K562 (cell line): ENCODE results near the gene MAN1A1. TPM values are rescaled to one million over a fixed set of nuclear protein-coding genes. Genes with fewer than 3 reads are reported as not detected.

Experiments
- ATAC-seq: fragments of 200-7000 bp; cut with Tn5 transposase; 3 replicates; pipeline ENCODE4 v1.9.1; 2020; ENCODE audit warnings: moderate library complexity
- BruUV-seq: library from RNA; stranded (reverse); fragments of 400-500 nt; replicated peaks from 2 replicates; lab custom pipeline; 2021; lab: Mats Ljungman, UMichigan
- CTCF ChIA-PET: fragments of 300-600 bp; formaldehyde crosslinking; extraction: SDS; loops from one replicate; lab custom pipeline; 2021; ENCODE audit warnings: low intra/inter-chr PET ratio; lab: Yijun Ruan, JAX
- POLR2A ChIA-PET: fragments of 300-600, 350-650 bp; sonication (Branson Sonifier 250); formaldehyde crosslinking; extraction: SDS; loops from one replicate; lab custom pipeline; 2021; ENCODE audit warnings: antibody characterized with exemption, inconsistent platforms; lab: Yijun Ruan, JAX
- DNase-seq, 4 experiments: peaks; one replicate each; pipeline versions ENCODE4 v3.0.0 to v3.0.0-alpha.2; 2011 to 2018; ENCODE audit warnings: low spot score in 3 of 4, mixed read lengths in 3 of 4; ENCODE audit errors: extremely low read depth in 1 of 4
- FAIRE-seq: peaks from 2 replicates; lab custom pipeline; 2011; peaks lifted over from hg19 to GRCh38; lab: Jason Lieb, UNC
- H2AFZ ChIP-seq: 2 replicates; pipeline ENCODE4 v1.6.0; 2011; ENCODE audit warnings: low read depth, low read length, control low read depth, inconsistent platforms
- H3K27ac ChIP-seq: fragments of 200-600 bp; 3 replicates; pipeline ENCODE4 v1.8.0; 2011; ENCODE audit warnings: low read depth, mild to moderate bottlenecking, control low read depth, inconsistent platforms, low read length, moderate library complexity, mixed read lengths; ENCODE audit errors: extremely low read depth
- H3K27me3 ChIP-seq, 2 experiments: fragments of 300-600 bp in 1 of 2; 2 replicates in 1 of 2; 3 replicates in 1 of 2; pipeline versions ENCODE4 v1.6.0 to v1.8.0; 2011; ENCODE audit warnings: inconsistent platforms in 2 of 2, low read length in 2 of 2, mild to moderate bottlenecking in 1 of 2, mixed read lengths in 1 of 2, moderate library complexity in 1 of 2; ENCODE audit not compliant: control insufficient read depth in 2 of 2, insufficient read depth in 2 of 2
- H3K36me3 ChIP-seq: fragments of 300-600 bp; 3 replicates; pipeline ENCODE4 v1.8.0; 2011; ENCODE audit warnings: mild to moderate bottlenecking, low read length, inconsistent platforms; ENCODE audit not compliant: control insufficient read depth, insufficient read depth
- H3K4me1 ChIP-seq, 2 experiments: fragments of 200-600 bp in 1 of 2; replicated peaks in 1 of 2; 2 replicates in 1 of 2; 3 replicates in 1 of 2; pipeline versions ENCODE4 v1.5.1 to v1.8.0; 2011; ENCODE audit warnings: inconsistent platforms in 2 of 2, low read length in 2 of 2, mild to moderate bottlenecking in 1 of 2, mixed read lengths in 1 of 2, moderate library complexity in 1 of 2; ENCODE audit not compliant: control insufficient read depth in 2 of 2, insufficient read depth in 2 of 2
- H3K4me2 ChIP-seq: 2 replicates; pipeline ENCODE4 v1.6.1; 2011; ENCODE audit warnings: low read length, control low read depth, inconsistent platforms, mixed read lengths; ENCODE audit not compliant: insufficient read depth
- H3K4me3 ChIP-seq: fragments of 200-600 bp; sonication (generic), shearing (Covaris generic); 2 replicates; pipeline ENCODE4 v1.5.1; 2016; ENCODE audit warnings: control low read depth, inconsistent platforms
- H3K79me2 ChIP-seq: fragments of 200-600 bp; 3 replicates; pipeline ENCODE4 v1.8.0; 2011; ENCODE audit warnings: low read length, inconsistent platforms; ENCODE audit not compliant: control insufficient read depth, insufficient read depth
- H3K9ac ChIP-seq, 2 experiments: 2 replicates each; pipeline versions ENCODE4 v1.6.0 to v1.6.1; 2011; ENCODE audit warnings: low read depth in 2 of 2, low read length in 2 of 2, control low read depth in 1 of 2, inconsistent platforms in 1 of 2, mild to moderate bottlenecking in 1 of 2, mixed read lengths in 1 of 2; ENCODE audit not compliant: insufficient read depth in 1 of 2
- H3K9me1 ChIP-seq: one replicate; pipeline ENCODE4 v1.6.0; 2011; ENCODE audit warnings: inconsistent platforms, mild to moderate bottlenecking, low read length, moderate library complexity; ENCODE audit not compliant: control insufficient read depth, insufficient read depth
- H3K9me3 ChIP-seq: replicated peaks from 2 replicates; pipeline ENCODE4 v1.5.1; 2011; ENCODE audit warnings: low read depth, low read length, inconsistent platforms; ENCODE audit not compliant: control insufficient read depth, insufficient read depth
- H4K20me1 ChIP-seq: replicated peaks from 2 replicates; pipeline ENCODE4 v1.6.1; 2011; ENCODE audit warnings: low read length, inconsistent platforms, mixed read lengths; ENCODE audit not compliant: control insufficient read depth, insufficient read depth
- BRF2 ChIP-seq: IDR thresholded peaks from 3 replicates; pipeline ENCODE4 v1.6.1; 2011; ENCODE audit warnings: borderline replicate concordance, mild to moderate bottlenecking; ENCODE audit not compliant: insufficient read length, insufficient read depth
- ERF ChIP-seq: fragments of 450-650 bp; formaldehyde crosslinking; IDR thresholded peaks from 2 replicates; pipeline ENCODE4 v1.4.0; 2020; ENCODE audit warnings: mild to moderate bottlenecking, mixed read lengths
- FOSL1 ChIP-seq: fragments of 200-800 bp; sonication (Bioruptor generic); conservative IDR thresholded peaks from 2 replicates; pipeline ENCODE4 v1.6.1; 2016; ENCODE audit warnings: missing genetic modification characterization, missing compliant biosample characterization
- IRF2 ChIP-seq: sonication (generic); formaldehyde crosslinking; IDR thresholded peaks from 2 replicates; pipeline ENCODE4 v1.8.1; 2022; ENCODE audit warnings: mild to moderate bottlenecking, missing genetic modification reagents
- POLR2G ChIP-seq: fragments of 200-400 bp; formaldehyde crosslinking; IDR thresholded peaks from 2 replicates; pipeline ENCODE4 v1.6.1; 2017; ENCODE audit warnings: low read depth, mild to moderate bottlenecking, antibody characterized with exemption, low read length, moderate library complexity
- SIN3B ChIP-seq: fragments of 450-650 bp; IDR thresholded peaks from 2 replicates; pipeline ENCODE4 v1.6.1; 2017; ENCODE audit warnings: low read depth, mild to moderate bottlenecking, moderate library complexity
- TSC22D4 ChIP-seq: fragments of 450-650 bp; IDR thresholded peaks from 2 replicates; pipeline ENCODE4 v1.6.1; 2016; ENCODE audit warnings: missing genetic modification characterization, missing biosample characterization, control low read depth
- ZNF395 ChIP-seq: fragments of 200-800 bp; sonication (Bioruptor generic); IDR thresholded peaks from 2 replicates; pipeline ENCODE4 v1.6.1; 2017; ENCODE audit warnings: missing genetic modification characterization, missing compliant biosample characterization
- ZNF586 ChIP-seq: fragments of 450-650 bp; formaldehyde crosslinking; conservative IDR thresholded peaks from 2 replicates; pipeline ENCODE4 v1.4.0; 2020; ENCODE audit warnings: mild to moderate bottlenecking, moderate library complexity
- ZNF780A ChIP-seq: fragments of 250-450 bp; sonication (Bioruptor Pico); IDR thresholded peaks from 2 replicates; pipeline ENCODE4 v1.5.0; 2021; ENCODE audit warnings: mild to moderate bottlenecking
- ZSCAN32 ChIP-seq: fragments of 450-650 bp; formaldehyde crosslinking; IDR thresholded peaks from 2 replicates; pipeline ENCODE4 v1.4.0; 2020; ENCODE audit warnings: mild to moderate bottlenecking, moderate library complexity
- WGBS: fragments of 100-300 bp; shearing (Covaris generic); methylation state at CpG from one replicate; pipeline ENCODE4 v1.1.6; 2016; ENCODE audit warnings: low coverage, mixed read lengths; ENCODE audit not compliant: insufficient coverage; ENCODE audit errors: missing lambda C conversion rate; 5-methylcytosine and 5-hydroxymethylcytosine counted together
- in situ Hi-C: fragments of 300-500 bp; cut with MboI; formaldehyde crosslinking; loops from 4 replicates; pipeline ENCODE4 v1.15.0; 2018; ENCODE audit warnings: inconsistent platforms, mixed read lengths
- intact Hi-C: fragments of 100-400 bp; cut with micrococcal nuclease; formaldehyde crosslinking; loops from 2 replicates; pipeline ENCODE4 v1.14.2; 2022
- polyA plus RNA-seq, 8 experiments: library from polyadenylated mRNA; depleted of rRNA in 4 of 8; stranded (reverse) in 5 of 8; unstranded in 3 of 8; fragments of >200 nt; fragmentation: Nextera tagmentation in 2 of 8; fragmentation: Illumina TruSeq in 1 of 8; extraction: Ambion mirVana in 2 of 8; extraction: Trizol in 1 of 8; gene quantifications; 2 replicates each; pipeline versions ENCODE4 v1.2.1 to v1.2.3, GENCODE V29; 2011 to 2014; ENCODE audit warnings: inconsistent platforms in 1 of 8, missing spikeins in 1 of 8
- total RNA-seq, 7 experiments: library from RNA; depleted of rRNA in 6 of 7; stranded (reverse); fragments of >200 nt in 6 of 7; fragmentation: Illumina TruSeq in 2 of 7; extraction: Trizol in 2 of 7; gene quantifications; 2 replicates each; pipeline versions ENCODE4 v1.2.1 to v1.2.3, GENCODE V29; 2011 to 2021; ENCODE audit warnings: low replicate concordance in 1 of 7
- TF ChIP-seq, protein P1 (sequence below): fragments of 450-650 bp; IDR thresholded peaks from 2 replicates; pipeline ENCODE4 v1.6.1; 2016; ENCODE audit warnings: missing biosample characterization, missing genetic modification characterization

The MAN1A1 gene
- total and polyA plus RNA-seq, 9 of the 15 experiments (the other 6 are each of a cell fraction or from before 2014, with no cell fraction given): 24.5 to 78.4 (median 59.7) TPM

DNA sequence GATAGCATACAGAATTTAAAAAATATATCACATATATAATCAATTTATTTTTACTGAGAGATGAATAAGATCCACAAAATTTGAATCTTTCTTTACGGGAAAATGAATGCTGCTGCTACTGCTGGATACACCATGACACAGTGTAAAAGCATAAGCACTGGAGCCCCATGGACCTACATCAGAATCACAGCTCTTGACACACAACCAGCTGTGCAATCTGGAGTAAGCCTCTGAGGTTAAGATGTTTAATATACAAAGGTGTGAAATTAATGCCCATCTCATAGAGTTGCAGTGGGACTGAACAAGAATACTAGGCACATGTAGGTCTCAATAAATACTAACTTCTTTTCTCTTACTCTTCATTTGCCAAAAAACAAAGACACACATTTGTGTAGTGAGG, 48.1 kb downstream of the MAN1A1 start (continued):
- no peak for TF ChIP-seq FOSL1 (tag)
- TF ChIP-seq SIN3B: no peak
- no peak for TF ChIP-seq ZNF395 (CRISPR knock-in tag)
- no peak for TF ChIP-seq ZSCAN32
- no peak for TF ChIP-seq TSC22D4 (tag)
- TF ChIP-seq, protein P1, sequence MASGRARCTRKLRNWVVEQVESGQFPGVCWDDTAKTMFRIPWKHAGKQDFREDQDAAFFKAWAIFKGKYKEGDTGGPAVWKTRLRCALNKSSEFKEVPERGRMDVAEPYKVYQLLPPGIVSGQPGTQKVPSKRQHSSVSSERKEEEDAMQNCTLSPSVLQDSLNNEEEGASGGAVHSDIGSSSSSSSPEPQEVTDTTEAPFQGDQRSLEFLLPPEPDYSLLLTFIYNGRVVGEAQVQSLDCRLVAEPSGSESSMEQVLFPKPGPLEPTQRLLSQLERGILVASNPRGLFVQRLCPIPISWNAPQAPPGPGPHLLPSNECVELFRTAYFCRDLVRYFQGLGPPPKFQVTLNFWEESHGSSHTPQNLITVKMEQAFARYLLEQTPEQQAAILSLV: no peak
- TF ChIP-seq, all 486 proteins: peak for 0

DNA sequence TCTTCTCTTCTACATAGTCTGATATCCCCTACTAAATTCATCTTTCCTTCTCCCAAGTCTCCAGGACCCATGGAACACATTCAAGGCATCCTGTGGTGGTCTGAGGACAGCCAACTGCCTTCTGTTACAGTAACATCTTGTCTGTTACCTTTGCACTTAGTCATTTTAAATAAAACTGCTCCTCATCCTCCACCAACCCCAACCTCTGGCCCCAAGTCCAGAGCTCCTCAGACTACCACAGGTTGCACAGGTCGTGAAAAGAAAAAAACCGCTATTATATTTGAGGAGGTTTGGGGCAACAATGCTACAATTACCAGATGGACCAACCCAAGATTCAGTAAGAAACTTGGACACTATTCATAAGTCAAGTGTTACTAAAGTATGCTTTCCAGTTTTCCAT, 49.9 kb downstream of the MAN1A1 start:
- H3K4me1 ChIP-seq: peaks cover 4 to 17% of the 10 kb centered on the region in 2 experiments; a peak in 3 of 5 replicates
- H4K20me1 ChIP-seq: no peaks in the 10 kb centered on the region
- no TSS peak for BruUV-seq
- no peak overlapping the region for H3K4me2 ChIP-seq
- ATAC-seq (no peak), FAIRE-seq (no peak)
- H3K36me3 ChIP-seq: peaks cover 82% of the 10 kb centered on the region
- H3K27ac ChIP-seq: no peak overlapping the region
- POLR2A ChIA-PET: interaction anchor here (1.2 to 1.8 kb wide), 2 partner anchors 9 to 12 kb away, joined by 4 read pairs; no protein-coding TSS in a partner anchor
- in situ Hi-C loops: no loop called here
- no peak overlapping the region for H3K9ac ChIP-seq
- 95% methylated on average over 2 of the region's 2 CpGs for WGBS
- no peak for TF ChIP-seq IRF2
- no peak for TF ChIP-seq ZNF780A (CRISPR knock-in tag)
- TF ChIP-seq POLR2G: no peak
- no peak for TF ChIP-seq ERF
- no peak for TF ChIP-seq ZNF586 (CRISPR knock-in tag)
- TF ChIP-seq BRF2: no peak
- TF ChIP-seq, all 486 proteins: peak for 0
- Histone ChIP-seq H3K27me3 (no peaks in the 10 kb centered on the region), H3K4me3 (no peak overlapping the region), H3K79me2 (peaks cover 90% of the 10 kb centered on the region), H2AFZ (no peak overlapping the region), H3K9me3 (no peaks in the 10 kb centered on the region), H3K9me1 (no peaks in the 10 kb centered on the region)
- DNase-seq: no peak
- CTCF ChIA-PET: no interaction called here
- intact Hi-C loops: no loop called here
